ENCODE data around the gene TMEM53.
A peak's percentile ranks its signal among the peaks of the same experiment; 100 is the strongest.

DNA sequence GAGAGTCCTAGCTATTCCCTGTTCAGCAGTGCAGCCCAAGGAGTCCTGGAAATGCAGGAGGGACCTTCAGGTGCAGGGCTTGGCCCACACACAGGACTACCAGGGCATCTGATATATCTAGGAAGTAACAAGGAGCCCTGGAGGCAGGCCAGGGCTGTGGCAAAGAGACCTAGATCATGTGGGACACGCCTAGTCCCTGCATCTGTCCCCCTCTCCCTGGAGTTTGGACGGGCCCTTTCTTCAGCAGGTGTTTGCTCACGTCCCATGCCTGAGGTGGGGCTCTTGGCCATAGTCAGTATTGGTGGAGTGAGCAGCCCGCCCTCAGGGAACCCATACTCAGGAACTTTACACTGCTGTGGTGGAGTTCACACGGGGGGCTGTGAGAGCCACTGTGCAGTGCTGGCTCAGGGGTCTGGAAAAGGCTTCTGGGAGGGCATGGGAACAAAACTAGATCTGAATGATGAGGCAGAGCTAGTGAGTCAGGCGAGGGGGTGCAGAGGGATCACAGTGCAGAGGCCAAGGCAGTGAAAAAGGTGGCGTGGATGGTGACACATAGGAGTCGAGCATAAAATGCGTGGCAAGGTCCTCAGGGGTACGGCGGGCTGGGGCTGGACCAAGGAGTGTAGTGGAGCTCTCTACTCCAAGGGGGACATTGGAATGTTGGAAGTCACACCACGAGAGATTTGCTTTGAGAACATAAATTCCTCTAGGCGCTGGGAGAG lies 25.6 kb downstream of the TMEM53 start:
- TF ChIP-seq POLR2A (IDR thresholded peaks at IDR 0.05; ENCODE audit: low read depth, low read length) (0 out of 2 replicates have a peak, but pooled peaks have one; percentile 15), POLR2AphosphoS5 (IDR thresholded peaks at IDR 0.05; ENCODE audit: low read depth, low read length) (no peak), TAF1 (IDR thresholded peaks at IDR 0.05; ENCODE audit: borderline replicate concordance, low read depth, low read length) (no peak)

Data from GM12892 (cell line).